Transverse colon (tissue), 3 donors: ENCODE measurements around the gene GNAS.

Experiments
- CTCF ChIP-seq, 5 experiments: fragments of 200-600 bp in 3 of 5; fragments of 450-650 bp in 2 of 5; sonication (generic) in 3 of 5; IDR thresholded peaks; 1 replicate in 2 of 5; 2 replicates in 3 of 5; pipeline ENCODE4 v1.5.1; 2016 to 2017; ENCODE audit warnings: antibody characterized with exemption in 5 of 5, inconsistent platforms in 3 of 5, mild to moderate bottlenecking in 2 of 5, moderate library complexity in 1 of 5
- POLR2A ChIP-seq: fragments of 450-650 bp; IDR thresholded peaks from one replicate; pipeline ENCODE4 v1.6.1; 2016; ENCODE audit warnings: antibody characterized with exemption, mild to moderate bottlenecking, moderate library complexity

- TF ChIP-seq CTCF (IDR thresholded peaks at IDR 0.05) (no peak), POLR2A (no peak)
Observed at GRCh38 chr20:58930496-58930895, 78.0 kb downstream of the GNAS start.
